Measurements from ENCODE around the gene LGR5. TPM values are rescaled to one million over a fixed set of nuclear protein-coding genes. Genes with fewer than 3 reads are reported as not detected.

Gene LGR5
- 1.1 TPM for total RNA-seq (ENCODE audit: unreplicated experiment)
- long read RNA-seq = 0 reads

- TF ChIP-seq CTCF (IDR thresholded peaks at IDR 0.05; ENCODE audit: unreplicated experiment) = no peak
- H3K27ac Mint-ChIP-seq (ENCODE audit: unreplicated experiment) = no peak within 1 kb of the TSS
- peaks cover 11% of the 10 kb centered on the region for H3K9me3 Mint-ChIP-seq (ENCODE audit: unreplicated experiment)
- H3K27me3 Mint-ChIP-seq (ENCODE audit: unreplicated experiment) = peaks cover 15% of the 10 kb centered on the region
- H3K4me1 Mint-ChIP-seq (ENCODE audit: unreplicated experiment) = peaks cover 15% of the 10 kb centered on the region
- DNase-seq (ENCODE audit: low spot score) = peak; percentile 56
- H3K36me3 Mint-ChIP-seq (ENCODE audit: low read depth, unreplicated experiment) = peaks cover 23% of the 10 kb centered on the region
- peak within 1 kb of the TSS; percentile 91 for H3K4me3 Mint-ChIP-seq (ENCODE audit: unreplicated experiment)
Observed at GRCh38 chr12:71439613-71440344, at the start of gene LGR5. Gene LGR5, plus strand, starts transcription at chr12:71439798. Its CDS starts 283 bp downstream, at chr12:71440081.

- Mint-ChIP-seq H3K27ac (ENCODE audit: unreplicated experiment) (no peak overlapping the region), H3K9me3 (ENCODE audit: unreplicated experiment) (no peaks in the 10 kb centered on the region), H3K4me1 (ENCODE audit: unreplicated experiment) (peaks cover 4% of the 10 kb centered on the region), H3K27me3 (ENCODE audit: unreplicated experiment) (no peaks in the 10 kb centered on the region), H3K4me3 (ENCODE audit: unreplicated experiment) (no peak overlapping the region), H3K36me3 (ENCODE audit: low read depth, unreplicated experiment) (no peaks in the 10 kb centered on the region)
- DNase-seq (ENCODE audit: low spot score) = no peak
- TF ChIP-seq CTCF (IDR thresholded peaks at IDR 0.05; ENCODE audit: unreplicated experiment) = peak; percentile 90
Observed at GRCh38 chr12:71392521-71393145, 47.0 kb upstream of the LGR5 start.

- Mint-ChIP-seq H3K4me3 (ENCODE audit: unreplicated experiment) (no peak overlapping the region), H3K9me3 (ENCODE audit: unreplicated experiment) (no peaks in the 10 kb centered on the region), H3K27ac (ENCODE audit: unreplicated experiment) (no peak overlapping the region), H3K36me3 (ENCODE audit: low read depth, unreplicated experiment) (no peaks in the 10 kb centered on the region), H3K4me1 (ENCODE audit: unreplicated experiment) (peaks cover 4% of the 10 kb centered on the region), H3K27me3 (ENCODE audit: unreplicated experiment) (no peaks in the 10 kb centered on the region)
- TF ChIP-seq CTCF (IDR thresholded peaks at IDR 0.05; ENCODE audit: unreplicated experiment) = no peak
- DNase-seq (ENCODE audit: low spot score) = no peak
Observed at GRCh38 chr12:71393625-71394024, 46.0 kb upstream of the LGR5 start.

- Mint-ChIP-seq H3K4me3 (ENCODE audit: unreplicated experiment) (no peak overlapping the region), H3K9me3 (ENCODE audit: unreplicated experiment) (no peaks in the 10 kb centered on the region), H3K4me1 (ENCODE audit: unreplicated experiment) (peaks cover 32% of the 10 kb centered on the region), H3K36me3 (ENCODE audit: low read depth, unreplicated experiment) (no peaks in the 10 kb centered on the region), H3K27me3 (ENCODE audit: unreplicated experiment) (no peaks in the 10 kb centered on the region), H3K27ac (ENCODE audit: unreplicated experiment) (no peak overlapping the region)
- no peak for TF ChIP-seq CTCF (IDR thresholded peaks at IDR 0.05; ENCODE audit: unreplicated experiment)
- DNase-seq (ENCODE audit: low spot score) = no peak
Observed at GRCh38 chr12:71397433-71397954, 42.1 kb upstream of the LGR5 start.

- H3K27me3 Mint-ChIP-seq (ENCODE audit: unreplicated experiment) = no peaks in the 10 kb centered on the region
- no peaks in the 10 kb centered on the region for H3K36me3 Mint-ChIP-seq (ENCODE audit: low read depth, unreplicated experiment)
- peaks cover 27% of the 10 kb centered on the region for H3K4me1 Mint-ChIP-seq (ENCODE audit: unreplicated experiment)
- peak overlapping the region; percentile 65 for H3K27ac Mint-ChIP-seq (ENCODE audit: unreplicated experiment)
- TF ChIP-seq CTCF (IDR thresholded peaks at IDR 0.05; ENCODE audit: unreplicated experiment) = no peak
- H3K4me3 Mint-ChIP-seq (ENCODE audit: unreplicated experiment) = no peak overlapping the region
- no peaks in the 10 kb centered on the region for H3K9me3 Mint-ChIP-seq (ENCODE audit: unreplicated experiment)
- no peak for DNase-seq (ENCODE audit: low spot score)
Observed at GRCh38 chr12:71399197-71399596, 40.4 kb upstream of the LGR5 start.

Data from endothelial cell (in vitro differentiated cells).